Measurements from ENCODE around the gene C2orf92.

C2orf92 gene

DNA sequence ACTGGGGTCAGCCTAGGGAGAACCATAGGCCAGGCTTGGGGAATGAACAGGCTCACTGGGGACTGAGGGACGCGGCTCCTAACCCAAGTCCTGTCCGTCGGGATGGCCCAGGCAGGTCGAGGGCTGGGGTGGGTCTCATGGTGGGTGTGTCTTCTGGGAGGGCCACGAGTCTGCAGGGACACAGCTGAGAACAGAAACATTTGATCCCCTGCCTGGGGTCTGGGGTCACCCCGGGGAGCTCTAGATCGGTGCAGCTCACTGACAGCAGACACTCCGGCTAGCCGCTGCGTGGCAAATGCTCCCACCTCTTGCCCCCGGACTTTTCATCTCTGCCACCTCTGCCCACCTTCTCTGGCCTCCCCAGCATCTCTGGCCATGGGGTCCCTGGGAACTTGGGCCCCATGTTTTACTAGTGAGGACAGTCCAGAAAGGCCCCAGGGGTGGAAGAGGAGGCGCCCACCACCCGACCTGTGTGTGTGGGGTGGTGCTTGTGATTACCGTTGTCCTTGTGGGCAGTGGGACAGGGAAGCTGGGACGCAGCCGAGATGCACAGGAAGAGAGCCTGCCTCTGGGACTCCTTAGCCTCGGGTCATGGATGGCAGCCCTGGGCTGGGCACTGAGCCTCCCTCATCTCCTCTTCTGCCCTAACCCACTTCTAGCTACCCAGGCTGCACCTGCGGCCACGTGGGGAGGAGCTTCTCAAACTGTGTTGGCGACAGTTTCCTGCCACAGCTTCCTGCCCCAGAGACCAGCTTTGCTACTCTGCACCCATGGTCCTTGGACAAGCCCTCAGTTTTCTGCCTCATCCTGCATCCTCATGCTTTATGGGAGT lies 48.8 kb downstream of the C2orf92 start:
- no peak for DNase-seq (ENCODE audit: low read depth)

DNA sequence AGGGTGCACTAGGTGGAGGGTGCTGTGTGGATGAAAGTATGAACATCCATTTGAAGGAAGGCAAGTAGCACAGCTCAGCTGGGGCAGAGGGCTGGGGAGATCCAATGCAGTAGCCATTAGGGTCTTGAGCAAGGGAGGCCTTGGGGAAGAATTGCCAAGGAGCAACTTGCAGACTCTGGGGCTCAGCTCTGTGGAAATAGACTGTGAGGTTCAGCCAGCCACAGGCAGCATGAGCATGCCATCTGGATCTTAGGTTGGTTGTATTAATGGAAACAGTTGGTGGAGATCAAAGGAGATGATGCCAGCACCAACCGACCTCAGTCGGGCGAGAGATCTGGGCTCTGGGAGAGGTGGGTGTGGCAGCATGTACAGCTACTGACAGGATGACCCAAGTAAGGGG lies 49.4 kb downstream of the C2orf92 start:
- no peak overlapping the region for H3K4me3 ChIP-seq (ENCODE audit: control insufficient read depth, low read depth, low read length)
- TF ChIP-seq, protein P1, sequence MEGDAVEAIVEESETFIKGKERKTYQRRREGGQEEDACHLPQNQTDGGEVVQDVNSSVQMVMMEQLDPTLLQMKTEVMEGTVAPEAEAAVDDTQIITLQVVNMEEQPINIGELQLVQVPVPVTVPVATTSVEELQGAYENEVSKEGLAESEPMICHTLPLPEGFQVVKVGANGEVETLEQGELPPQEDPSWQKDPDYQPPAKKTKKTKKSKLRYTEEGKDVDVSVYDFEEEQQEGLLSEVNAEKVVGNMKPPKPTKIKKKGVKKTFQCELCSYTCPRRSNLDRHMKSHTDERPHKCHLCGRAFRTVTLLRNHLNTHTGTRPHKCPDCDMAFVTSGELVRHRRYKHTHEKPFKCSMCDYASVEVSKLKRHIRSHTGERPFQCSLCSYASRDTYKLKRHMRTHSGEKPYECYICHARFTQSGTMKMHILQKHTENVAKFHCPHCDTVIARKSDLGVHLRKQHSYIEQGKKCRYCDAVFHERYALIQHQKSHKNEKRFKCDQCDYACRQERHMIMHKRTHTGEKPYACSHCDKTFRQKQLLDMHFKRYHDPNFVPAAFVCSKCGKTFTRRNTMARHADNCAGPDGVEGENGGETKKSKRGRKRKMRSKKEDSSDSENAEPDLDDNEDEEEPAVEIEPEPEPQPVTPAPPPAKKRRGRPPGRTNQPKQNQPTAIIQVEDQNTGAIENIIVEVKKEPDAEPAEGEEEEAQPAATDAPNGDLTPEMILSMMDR (IDR thresholded peaks at IDR 0.05; ENCODE audit: control insufficient read depth, insufficient read depth, low read depth, low read length, missing control alignments): no peak
- no peak for DNase-seq (ENCODE audit: low read depth)

More for the DNA sequence above, 48.8 kb downstream of the C2orf92 start:
- H3K4me3 ChIP-seq (ENCODE audit: control insufficient read depth, low read depth, low read length): no peak overlapping the region
- TF ChIP-seq, protein P1 (IDR thresholded peaks at IDR 0.05; ENCODE audit: control insufficient read depth, insufficient read depth, low read depth, low read length, missing control alignments): no peak

DNA sequence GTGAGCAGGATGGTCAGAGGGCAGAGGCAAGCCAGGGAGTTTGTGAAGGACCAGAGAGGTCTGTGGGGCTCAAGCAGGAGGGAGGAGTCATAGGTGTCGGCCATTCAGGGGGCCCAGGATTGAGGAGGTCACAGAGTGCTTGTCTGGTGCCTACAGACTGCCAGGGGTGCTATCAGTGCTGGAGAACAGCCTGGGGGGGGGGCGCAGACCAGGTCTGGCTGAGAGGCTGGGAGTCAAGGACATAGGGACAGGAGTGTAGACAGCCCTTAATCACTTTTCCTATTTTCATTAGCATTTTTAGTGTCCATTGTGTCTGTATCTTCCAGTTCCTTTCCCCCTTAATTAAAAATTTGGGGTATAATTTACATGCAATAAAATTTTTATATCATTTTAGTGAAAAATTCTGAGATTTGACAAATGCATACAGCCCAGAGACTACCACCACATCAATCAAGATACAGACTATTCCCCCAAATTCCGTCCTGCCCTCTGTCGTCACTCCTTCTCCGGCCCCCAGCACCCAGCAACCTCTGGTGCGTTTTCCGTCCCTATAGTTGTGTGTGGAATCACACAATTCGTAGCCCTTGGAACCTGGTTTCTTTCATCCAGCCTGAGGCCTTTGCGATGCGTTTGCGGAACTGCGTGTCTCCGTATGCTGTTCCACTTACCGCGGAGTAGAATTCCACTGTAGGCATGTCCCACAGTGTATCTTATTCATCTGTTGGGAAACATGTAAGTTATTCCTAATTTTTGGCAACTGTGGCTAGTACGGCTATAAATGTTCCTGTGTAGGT lies 50.0 kb downstream of the C2orf92 start:
- no peak overlapping the region for H3K4me3 ChIP-seq (ENCODE audit: control insufficient read depth, low read depth, low read length)
- TF ChIP-seq, protein P1 (IDR thresholded peaks at IDR 0.05; ENCODE audit: control insufficient read depth, insufficient read depth, low read depth, low read length, missing control alignments): no peak
- DNase-seq (ENCODE audit: low read depth): no peak

DNA sequence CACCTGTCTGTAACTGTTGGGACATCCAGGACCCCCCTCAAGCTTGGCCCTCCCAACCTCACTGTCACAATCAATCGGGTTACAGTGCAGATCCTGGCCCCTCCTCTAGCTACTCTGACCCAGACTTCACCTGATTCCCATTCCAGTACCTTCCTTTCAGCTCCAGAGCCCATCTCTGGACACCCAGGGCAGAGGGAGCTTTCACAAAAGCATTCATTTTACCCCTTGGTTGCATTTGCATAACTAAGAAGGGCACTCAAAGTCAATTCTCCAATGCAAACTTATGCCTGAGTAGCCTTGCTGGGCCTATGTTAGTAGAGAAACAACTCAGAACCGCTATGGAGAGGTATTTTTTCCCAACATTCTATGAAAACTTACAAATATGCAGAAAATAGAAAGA lies 51.2 kb downstream of the C2orf92 start:
- TF ChIP-seq, protein P1 (IDR thresholded peaks at IDR 0.05; ENCODE audit: control insufficient read depth, insufficient read depth, low read depth, low read length, missing control alignments): no peak
- DNase-seq (ENCODE audit: low read depth): no peak
- H3K4me3 ChIP-seq (ENCODE audit: control insufficient read depth, low read depth, low read length): no peak overlapping the region

DNA sequence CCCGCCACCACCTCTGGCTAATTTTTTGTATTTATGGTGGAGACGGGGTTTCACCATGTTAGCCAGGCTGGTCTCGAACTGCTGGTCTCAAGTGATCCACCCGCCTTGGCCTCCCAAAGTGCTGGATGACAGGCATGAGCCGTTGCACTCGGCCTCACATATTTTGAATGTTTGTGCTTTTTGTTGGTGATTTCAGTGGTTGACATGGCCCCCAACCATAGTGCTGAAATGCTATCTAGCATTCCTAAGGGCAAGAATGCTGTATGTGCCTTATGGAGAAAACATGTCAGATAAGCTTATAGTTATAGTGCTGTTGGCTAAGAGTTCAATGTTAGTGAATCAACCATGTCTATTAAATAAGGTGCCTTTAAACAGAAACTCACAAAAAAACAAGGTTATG lies 52.7 kb downstream of the C2orf92 start:
- no peak overlapping the region for H3K4me3 ChIP-seq (ENCODE audit: control insufficient read depth, low read depth, low read length)
- DNase-seq (ENCODE audit: low read depth): no peak
- TF ChIP-seq, protein P1 (IDR thresholded peaks at IDR 0.05; ENCODE audit: control insufficient read depth, insufficient read depth, low read depth, low read length, missing control alignments): no peak

DNA sequence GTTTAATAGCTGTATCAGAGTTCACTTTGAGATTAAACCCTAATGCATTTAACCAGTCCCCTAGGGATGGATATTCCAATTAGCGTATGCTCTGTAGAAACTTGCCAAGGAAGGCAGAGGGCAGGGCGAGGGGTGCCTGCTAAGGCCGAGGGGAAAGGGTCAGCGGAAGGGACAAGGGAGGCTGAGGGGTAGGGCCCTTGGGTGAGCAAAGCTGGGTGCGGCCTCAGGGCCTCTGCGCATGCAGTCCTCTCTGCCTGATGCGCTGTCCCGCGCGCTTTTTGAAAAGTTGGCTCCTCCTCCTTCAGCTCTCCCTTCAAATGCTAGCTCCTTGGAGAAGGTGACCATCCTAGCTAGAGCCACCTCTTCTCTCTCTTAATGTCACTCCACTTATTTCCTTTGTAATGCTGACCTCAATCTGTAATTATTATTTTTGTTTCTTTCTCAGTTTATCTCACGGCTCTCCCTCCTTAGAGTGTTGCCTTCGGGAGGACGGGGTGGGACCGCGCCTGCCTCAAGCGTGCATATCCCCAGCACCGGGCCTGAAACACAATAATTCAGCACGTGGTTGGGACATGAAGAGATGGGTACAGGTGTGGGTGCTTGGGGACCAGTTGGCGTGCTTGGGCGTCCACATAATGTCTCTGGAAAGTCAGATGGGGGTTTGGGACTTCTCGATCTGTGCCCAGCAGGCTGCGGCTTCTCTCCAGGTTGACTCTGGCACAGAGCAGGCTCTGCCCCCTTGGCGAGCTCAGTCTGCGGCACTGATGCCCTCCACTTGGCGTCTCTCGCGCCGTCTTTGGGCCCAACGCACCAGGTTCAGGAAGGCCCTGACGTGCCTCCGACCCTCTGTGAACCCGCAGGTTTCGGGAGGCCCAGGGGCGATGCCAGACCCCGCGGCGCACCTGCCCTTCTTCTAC lies 53.9 kb downstream of the C2orf92 start:
- DNase-seq (ENCODE audit: low read depth): no peak
- H3K4me3 ChIP-seq (ENCODE audit: control insufficient read depth, low read depth, low read length): no peak overlapping the region
- TF ChIP-seq, protein P1 (IDR thresholded peaks at IDR 0.05; ENCODE audit: control insufficient read depth, insufficient read depth, low read depth, low read length, missing control alignments): no peak
